Thyroid gland (tissue), 4 donors: ENCODE measurements around the gene POMT1.

Source experiments
- CTCF ChIP-seq, 6 experiments: fragments of 200-600 bp in 3 of 6; fragments of 450-650 bp in 3 of 6; sonication (generic) in 3 of 6; IDR thresholded peaks; one replicate each; pipeline ENCODE4 v1.5.1; 2016 to 2019; ENCODE audit warnings: antibody characterized with exemption in 6 of 6, mild to moderate bottlenecking in 2 of 6, inconsistent platforms in 1 of 6, moderate library complexity in 1 of 6
- POLR2A ChIP-seq, 2 donors: fragments of 450-650 bp; IDR thresholded peaks; one replicate each; pipeline ENCODE4 v1.6.1; 2017; ENCODE audit warnings: antibody characterized with exemption in 2 of 2, mild to moderate bottlenecking in 2 of 2, moderate library complexity in 1 of 2

- TF ChIP-seq CTCF (IDR thresholded peaks at IDR 0.05) (no peak), POLR2A (IDR thresholded peaks at IDR 0.05) (no peak)
Measured at GRCh38 chr9:131495785-131496184, 6.9 kb upstream of the POMT1 start.
